AG10803 (cell line): ENCODE results near the gene PHOSPHO2.
"Not testable (repeated sequence)": the region's sequence is repeated elsewhere in the genome, so short reads cannot be mapped to it uniquely, and the experiment has no call there.

Experiments used
- DNase-seq: peaks from one replicate; pipeline ENCODE4 v3.0.0; 2010; ENCODE audit warnings: low read depth
- H3K4me3 ChIP-seq: 2 replicates; pipeline ENCODE4 v1.5.1; 2011; ENCODE audit warnings: mild to moderate bottlenecking, low read length, control low read depth
- TF ChIP-seq, protein P1 (sequence below): conservative IDR thresholded peaks from 2 replicates; pipeline ENCODE4 v1.5.1; 2011; ENCODE audit warnings: mild to moderate bottlenecking, low read length, control low read depth, inconsistent platforms

PHOSPHO2 gene

DNA sequence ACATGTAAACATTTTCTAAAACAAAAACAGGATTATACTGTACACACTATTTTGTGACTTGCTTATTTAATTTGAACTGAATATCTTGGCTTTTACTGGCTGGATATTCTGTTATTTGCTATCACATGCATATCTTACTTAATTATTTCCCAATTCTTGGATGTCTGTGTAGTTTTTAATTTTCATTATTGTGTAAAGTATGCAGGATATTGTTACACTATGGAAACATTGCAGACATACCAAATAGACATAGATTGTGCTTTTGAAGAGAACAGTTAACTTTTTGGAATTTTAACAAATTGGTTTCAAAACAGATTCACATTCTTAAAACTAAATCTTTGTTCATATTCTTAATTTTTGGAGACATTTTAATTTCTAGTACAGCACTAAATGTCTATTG is 2.1 kb downstream of the PHOSPHO2 start:
- TF ChIP-seq, protein P1, sequence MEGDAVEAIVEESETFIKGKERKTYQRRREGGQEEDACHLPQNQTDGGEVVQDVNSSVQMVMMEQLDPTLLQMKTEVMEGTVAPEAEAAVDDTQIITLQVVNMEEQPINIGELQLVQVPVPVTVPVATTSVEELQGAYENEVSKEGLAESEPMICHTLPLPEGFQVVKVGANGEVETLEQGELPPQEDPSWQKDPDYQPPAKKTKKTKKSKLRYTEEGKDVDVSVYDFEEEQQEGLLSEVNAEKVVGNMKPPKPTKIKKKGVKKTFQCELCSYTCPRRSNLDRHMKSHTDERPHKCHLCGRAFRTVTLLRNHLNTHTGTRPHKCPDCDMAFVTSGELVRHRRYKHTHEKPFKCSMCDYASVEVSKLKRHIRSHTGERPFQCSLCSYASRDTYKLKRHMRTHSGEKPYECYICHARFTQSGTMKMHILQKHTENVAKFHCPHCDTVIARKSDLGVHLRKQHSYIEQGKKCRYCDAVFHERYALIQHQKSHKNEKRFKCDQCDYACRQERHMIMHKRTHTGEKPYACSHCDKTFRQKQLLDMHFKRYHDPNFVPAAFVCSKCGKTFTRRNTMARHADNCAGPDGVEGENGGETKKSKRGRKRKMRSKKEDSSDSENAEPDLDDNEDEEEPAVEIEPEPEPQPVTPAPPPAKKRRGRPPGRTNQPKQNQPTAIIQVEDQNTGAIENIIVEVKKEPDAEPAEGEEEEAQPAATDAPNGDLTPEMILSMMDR: no peak
- no peak overlapping the region for H3K4me3 ChIP-seq
- DNase-seq: no peak

- not testable (repeated sequence) for DNase-seq, H3K4me3 ChIP-seq
These were observed 4.9 kb downstream of the PHOSPHO2 start for GRCh38 chr2:169699173-169699572.

DNA sequence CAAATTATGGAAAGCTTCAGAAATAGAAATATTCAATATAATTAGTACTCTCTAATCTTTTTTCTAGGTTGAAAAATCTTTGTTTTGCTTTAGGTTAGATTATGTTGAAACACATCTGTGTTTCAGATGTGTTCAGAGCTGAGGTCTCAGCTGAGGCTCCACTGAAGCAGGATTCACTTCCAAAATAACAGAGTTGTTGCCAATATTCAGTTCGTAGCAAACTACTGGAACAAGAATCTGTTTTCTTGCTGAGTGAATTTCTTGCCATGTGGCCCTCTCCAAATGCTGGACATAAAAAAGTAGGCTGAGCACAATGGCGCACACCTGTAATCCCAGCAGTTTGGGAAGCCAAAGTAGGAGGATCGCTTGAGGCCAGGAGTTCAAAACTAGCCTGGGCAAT is 8.7 kb downstream of the PHOSPHO2 start:
- no peak overlapping the region for H3K4me3 ChIP-seq
- TF ChIP-seq, protein P1: no peak
- peak; percentile 79 for DNase-seq

GRCh38 chr2:169704160-169704708 is 10.0 kb downstream of the PHOSPHO2 start:
- no peak overlapping the region for H3K4me3 ChIP-seq
- DNase-seq: no peak
- TF ChIP-seq, protein P1: no peak

- TF ChIP-seq, protein P1: no peak
- peak; percentile 88 for DNase-seq
These were observed 11.7 kb downstream of the PHOSPHO2 start for GRCh38 chr2:169705927-169706326.

GRCh38 chr2:169707626-169708025 is 13.4 kb downstream of the PHOSPHO2 start:
- TF ChIP-seq, protein P1: no peak
- no peak overlapping the region for H3K4me3 ChIP-seq
- no peak for DNase-seq

More at GRCh38 chr2:169705927-169706326, 11.7 kb downstream of the PHOSPHO2 start:
- H3K4me3 ChIP-seq: no peak overlapping the region

DNA sequence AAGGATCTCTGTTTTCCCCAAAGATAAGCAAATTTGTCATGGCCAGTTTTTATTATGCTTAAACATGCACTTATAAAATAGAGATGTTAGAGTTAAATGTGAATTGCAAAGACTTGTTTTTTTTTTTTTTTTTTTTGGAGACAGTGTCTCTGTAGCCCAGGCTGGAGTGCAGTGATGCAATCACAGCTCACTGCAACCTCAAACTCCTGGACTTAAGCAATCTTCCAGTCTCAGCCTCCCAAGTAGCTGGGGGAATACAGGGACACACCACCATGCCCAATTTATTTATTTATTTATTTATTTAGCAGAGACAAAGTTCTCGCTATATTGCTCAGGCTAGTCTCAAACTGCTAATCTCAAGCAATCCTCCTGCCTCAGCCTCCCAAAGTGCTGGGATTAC is 15.1 kb downstream of the PHOSPHO2 start:
- DNase-seq: peak; percentile 48
- TF ChIP-seq, protein P1: no peak
- H3K4me3 ChIP-seq: no peak overlapping the region

GRCh38 chr2:169709981-169710380 is 15.7 kb downstream of the PHOSPHO2 start:
- no peak for DNase-seq
- TF ChIP-seq, protein P1: no peak
- H3K4me3 ChIP-seq: no peak overlapping the region
